Measurements from ENCODE around the gene TSHZ2. TPM values are rescaled to one million over a fixed set of nuclear protein-coding genes. Genes with fewer than 3 reads are reported as not detected.

Gene TSHZ2
- total RNA-seq (35.0 TPM), polyA plus RNA-seq (6.5 TPM)

GRCh38 chr20:52972190-52972937 is at the start of gene TSHZ2:
TSS of gene TSHZ2 (plus strand) at chr20:52972358. CDS start at chr20:52973294, 936 bp downstream.
- no peaks in the 10 kb centered on the region for H3K36me3 ChIP-seq (ENCODE audit: insufficient read depth)
- H3K4me3 ChIP-seq (ENCODE audit: low read depth, low read length): peak within 1 kb of the TSS; percentile 62
- 2% methylated on average over 41 of the region's 41 CpGs for WGBS
- peak within 1 kb of the TSS; percentile 3 for H3K27ac ChIP-seq (ENCODE audit: low read depth)
- no peak for DNase-seq (ENCODE audit: extremely low spot score)
- H3K4me1 ChIP-seq (ENCODE audit: insufficient read depth): no peaks in the 10 kb centered on the region

GRCh38 chr20:52922436-52922835 is 49.7 kb upstream of the TSHZ2 start:
- no peak overlapping the region for H3K4me3 ChIP-seq (ENCODE audit: low read depth, low read length)
- H3K4me1 ChIP-seq (ENCODE audit: insufficient read depth): no peaks in the 10 kb centered on the region
- H3K36me3 ChIP-seq (ENCODE audit: insufficient read depth): no peaks in the 10 kb centered on the region
- no peak overlapping the region for H3K27ac ChIP-seq (ENCODE audit: low read depth)
- 87% methylated on average over 2 of the region's 2 CpGs for WGBS
- no peak for DNase-seq (ENCODE audit: extremely low spot score)

DNA sequence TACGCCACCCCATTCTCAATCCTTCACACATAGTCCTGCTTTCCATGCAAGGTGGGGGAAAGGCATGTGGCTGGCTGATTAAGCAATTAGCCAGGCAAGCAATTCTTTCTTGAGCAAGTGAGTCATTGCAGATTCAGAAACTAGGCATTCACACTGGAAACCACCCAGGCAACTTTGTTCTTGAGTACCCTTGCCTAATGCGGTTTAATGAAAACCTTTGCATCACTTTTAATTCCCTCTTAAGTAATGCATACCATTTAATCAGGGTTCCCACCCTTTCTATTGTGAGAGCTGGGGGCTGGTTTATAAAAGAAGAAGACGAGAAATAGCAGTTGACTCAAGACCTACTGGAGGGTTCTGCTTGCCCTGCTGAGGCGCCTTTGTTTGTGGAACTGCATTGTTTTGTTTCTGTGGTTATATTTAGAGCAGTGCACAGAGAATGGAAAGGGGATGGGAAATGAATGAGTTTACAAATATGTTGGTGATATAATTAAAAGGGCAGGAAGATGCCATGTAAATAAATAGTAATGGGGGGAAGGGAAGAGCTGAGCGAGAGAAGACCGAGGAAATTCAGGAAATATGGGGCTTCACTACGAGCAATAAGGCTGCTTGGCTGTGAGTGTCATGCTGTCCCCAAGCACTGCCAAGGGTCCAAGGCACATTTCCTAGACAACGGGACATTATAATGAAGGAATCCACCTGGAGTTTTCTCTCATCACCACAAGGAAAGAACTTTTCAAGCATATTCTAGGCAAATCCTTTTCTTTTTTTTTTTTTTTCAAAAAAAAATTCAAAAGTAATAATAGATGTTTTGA is 48.8 kb upstream of the TSHZ2 start:
- no peaks in the 10 kb centered on the region for H3K4me1 ChIP-seq (ENCODE audit: insufficient read depth)
- no peak for DNase-seq (ENCODE audit: extremely low spot score)
- no peaks in the 10 kb centered on the region for H3K36me3 ChIP-seq (ENCODE audit: insufficient read depth)
- 69% methylated on average over 8 of the region's 8 CpGs for WGBS
- H3K4me3 ChIP-seq (ENCODE audit: low read depth, low read length): no peak overlapping the region
- H3K27ac ChIP-seq (ENCODE audit: low read depth): no peak overlapping the region

GRCh38 chr20:52924411-52925271 is 47.5 kb upstream of the TSHZ2 start:
- DNase-seq (ENCODE audit: extremely low spot score): no peak
- no peaks in the 10 kb centered on the region for H3K4me1 ChIP-seq (ENCODE audit: insufficient read depth)
- no peak overlapping the region for H3K4me3 ChIP-seq (ENCODE audit: low read depth, low read length)
- no peak overlapping the region for H3K27ac ChIP-seq (ENCODE audit: low read depth)
- WGBS: 86% methylated on average over 9 of the region's 9 CpGs
- H3K36me3 ChIP-seq (ENCODE audit: insufficient read depth): no peaks in the 10 kb centered on the region

- H3K4me1 ChIP-seq (ENCODE audit: insufficient read depth): no peaks in the 10 kb centered on the region
- no peak for DNase-seq (ENCODE audit: extremely low spot score)
- WGBS: 75% methylated on average over 1 of the region's 1 CpG
- H3K27ac ChIP-seq (ENCODE audit: low read depth): no peak overlapping the region
- H3K4me3 ChIP-seq (ENCODE audit: low read depth, low read length): no peak overlapping the region
- no peaks in the 10 kb centered on the region for H3K36me3 ChIP-seq (ENCODE audit: insufficient read depth)
Measured at GRCh38 chr20:52926505-52926904, 45.7 kb upstream of the TSHZ2 start.

DNA sequence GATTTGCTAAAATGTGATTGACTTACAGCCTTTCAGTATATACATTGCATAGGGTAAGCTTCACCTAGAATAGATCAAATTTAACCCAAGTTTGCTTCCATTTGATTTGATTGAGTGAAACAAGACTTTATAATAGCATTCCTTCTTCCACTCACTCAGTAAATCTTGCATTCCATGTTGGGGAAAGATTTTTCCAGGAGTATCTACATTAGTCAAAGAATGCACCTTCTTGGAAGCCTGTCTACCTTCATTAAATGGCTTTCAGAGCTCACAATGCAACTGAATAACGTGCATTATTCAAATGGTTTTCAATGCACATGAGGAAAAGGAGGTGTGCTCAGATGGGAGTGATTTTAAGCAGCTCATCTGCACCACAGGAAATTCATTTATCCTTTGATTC is 38.3 kb upstream of the TSHZ2 start:
- Histone ChIP-seq H3K4me1 (ENCODE audit: insufficient read depth) (no peaks in the 10 kb centered on the region), H3K36me3 (ENCODE audit: insufficient read depth) (no peaks in the 10 kb centered on the region), H3K27ac (ENCODE audit: low read depth) (no peak overlapping the region), H3K4me3 (ENCODE audit: low read depth, low read length) (no peak overlapping the region)
- WGBS: 73% methylated on average over 1 of the region's 1 CpG
- no peak for DNase-seq (ENCODE audit: extremely low spot score)

DNA sequence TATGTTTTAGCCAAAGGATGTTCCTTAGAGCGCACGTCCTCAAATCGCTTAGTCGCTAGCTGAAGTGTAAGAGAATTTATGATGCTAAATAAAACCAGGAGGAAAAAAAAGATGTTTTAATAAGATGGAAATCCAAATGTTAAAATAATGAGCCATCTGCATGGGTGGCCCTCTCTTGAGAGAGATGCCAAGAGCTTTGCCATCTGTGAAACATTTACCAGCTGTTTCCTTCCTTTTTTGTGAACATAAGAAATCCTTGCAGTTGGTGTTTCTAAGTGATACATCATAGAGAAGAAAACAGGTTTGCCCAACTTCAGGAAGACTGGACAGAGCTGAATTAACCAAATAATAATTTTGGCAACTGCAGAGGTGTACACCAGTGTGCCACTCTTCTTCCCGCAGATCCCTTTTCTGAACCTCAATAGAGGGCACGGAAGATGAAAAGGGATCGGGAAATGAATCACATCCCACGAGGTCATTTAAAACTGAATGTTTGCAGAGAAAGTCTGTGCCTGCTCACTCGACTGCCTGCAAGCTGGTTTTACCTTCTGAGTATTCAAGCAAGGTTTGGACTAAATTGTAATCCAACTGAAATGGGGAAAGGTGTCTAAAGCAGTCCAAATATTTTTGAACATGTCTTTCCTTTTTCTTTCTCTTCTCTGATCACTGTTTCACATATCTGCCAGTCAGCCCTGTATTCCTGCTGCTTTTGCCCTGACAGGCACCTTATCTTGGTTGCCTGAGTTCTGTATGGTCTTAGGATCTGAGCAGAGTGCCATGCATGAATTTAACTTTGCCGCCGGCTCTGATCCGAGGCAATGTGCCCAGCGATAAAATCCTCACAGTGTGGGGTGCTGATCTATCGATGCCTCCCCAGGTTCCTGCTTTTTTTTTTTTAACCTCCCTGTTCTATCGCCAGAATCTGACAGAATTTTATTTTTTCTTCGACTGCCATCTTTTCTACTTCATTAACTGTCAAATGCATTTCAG is 35.5 kb upstream of the TSHZ2 start:
- WGBS: 79% methylated on average over 16 of the region's 16 CpGs
- no peak for DNase-seq (ENCODE audit: extremely low spot score)
- H3K27ac ChIP-seq (ENCODE audit: low read depth): no peak overlapping the region
- no peaks in the 10 kb centered on the region for H3K36me3 ChIP-seq (ENCODE audit: insufficient read depth)
- no peaks in the 10 kb centered on the region for H3K4me1 ChIP-seq (ENCODE audit: insufficient read depth)
- no peak overlapping the region for H3K4me3 ChIP-seq (ENCODE audit: low read depth, low read length)

GRCh38 chr20:52937591-52938100 is 34.5 kb upstream of the TSHZ2 start:
- DNase-seq (ENCODE audit: extremely low spot score): no peak
- WGBS: 82% methylated on average over 6 of the region's 6 CpGs
- H3K36me3 ChIP-seq (ENCODE audit: insufficient read depth): no peaks in the 10 kb centered on the region
- no peak overlapping the region for H3K4me3 ChIP-seq (ENCODE audit: low read depth, low read length)
- H3K27ac ChIP-seq (ENCODE audit: low read depth): no peak overlapping the region
- no peaks in the 10 kb centered on the region for H3K4me1 ChIP-seq (ENCODE audit: insufficient read depth)

- no peak for DNase-seq (ENCODE audit: extremely low spot score)
- no peak overlapping the region for H3K4me3 ChIP-seq (ENCODE audit: low read depth, low read length)
- WGBS: 74% methylated on average over 4 of the region's 4 CpGs
- H3K27ac ChIP-seq (ENCODE audit: low read depth): no peak overlapping the region
- H3K36me3 ChIP-seq (ENCODE audit: insufficient read depth): no peaks in the 10 kb centered on the region
- H3K4me1 ChIP-seq (ENCODE audit: insufficient read depth): no peaks in the 10 kb centered on the region
Measured at GRCh38 chr20:52939141-52939540, 33.0 kb upstream of the TSHZ2 start.

DNA sequence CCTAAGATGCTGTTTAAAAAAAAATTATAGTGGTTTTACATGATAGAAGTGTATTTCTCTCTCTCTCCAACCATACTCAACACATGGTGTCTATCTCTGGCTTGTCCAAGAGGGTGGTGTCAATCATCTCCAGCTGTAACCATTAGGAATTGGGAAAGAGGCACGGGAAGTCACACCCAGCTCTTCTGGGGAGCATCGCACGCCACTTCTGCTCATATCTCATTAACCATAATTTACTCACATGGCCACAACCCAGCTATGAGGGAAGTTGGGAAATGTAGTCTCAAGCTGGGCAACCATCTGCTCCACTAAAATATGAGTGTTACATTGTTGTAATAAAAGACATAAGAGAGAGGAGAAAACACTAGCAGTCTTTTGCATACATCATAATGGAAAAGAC is 30.4 kb upstream of the TSHZ2 start:
- Histone ChIP-seq H3K4me1 (ENCODE audit: insufficient read depth) (no peaks in the 10 kb centered on the region), H3K36me3 (ENCODE audit: insufficient read depth) (no peaks in the 10 kb centered on the region), H3K27ac (ENCODE audit: low read depth) (no peak overlapping the region), H3K4me3 (ENCODE audit: low read depth, low read length) (no peak overlapping the region)
- WGBS: 86% methylated on average over 3 of the region's 3 CpGs
- DNase-seq (ENCODE audit: extremely low spot score): no peak

DNA sequence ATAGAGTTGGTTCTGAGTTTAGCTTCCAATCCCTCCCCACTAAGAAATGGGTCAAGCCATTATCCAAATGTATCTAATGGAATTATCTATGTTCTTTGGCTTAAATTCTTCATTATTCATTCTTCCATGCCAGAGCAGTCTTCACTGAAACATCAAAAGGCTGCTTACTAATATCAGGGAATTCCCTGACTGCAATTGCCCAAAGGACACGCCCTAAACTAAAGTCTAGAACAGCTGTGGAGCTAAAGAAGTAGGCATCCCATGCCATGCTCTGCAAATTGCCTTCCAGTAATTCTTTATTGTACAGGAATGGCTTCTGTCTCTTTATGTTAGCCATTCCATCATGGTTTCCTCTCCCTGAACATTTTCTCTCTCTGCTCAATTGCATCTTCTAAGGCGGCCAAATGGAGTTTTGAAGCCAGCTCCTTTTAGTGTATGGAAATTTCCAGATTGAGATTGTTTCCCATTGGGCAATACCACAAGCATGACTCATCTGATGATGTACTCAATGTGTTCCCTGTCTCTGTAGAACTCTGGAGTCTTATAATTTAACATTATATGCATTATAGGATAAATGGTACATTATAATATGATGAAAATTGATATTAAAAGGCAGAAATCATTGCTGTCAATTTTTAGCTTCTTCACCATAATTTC is 28.8 kb upstream of the TSHZ2 start:
- Histone ChIP-seq H3K4me3 (ENCODE audit: low read depth, low read length) (no peak overlapping the region), H3K4me1 (ENCODE audit: insufficient read depth) (no peaks in the 10 kb centered on the region), H3K36me3 (ENCODE audit: insufficient read depth) (no peaks in the 10 kb centered on the region), H3K27ac (ENCODE audit: low read depth) (no peak overlapping the region)
- DNase-seq (ENCODE audit: extremely low spot score): no peak
- WGBS: 60% methylated on average over 2 of the region's 2 CpGs

- H3K4me1 ChIP-seq (ENCODE audit: insufficient read depth): no peaks in the 10 kb centered on the region
- WGBS: 71% methylated on average over 1 of the region's 1 CpG
Measured at GRCh38 chr20:52945268-52945667, 26.9 kb upstream of the TSHZ2 start.

More at GRCh38 chr20:52945268-52945667, 26.9 kb upstream of the TSHZ2 start:
- no peaks in the 10 kb centered on the region for H3K36me3 ChIP-seq (ENCODE audit: insufficient read depth)
- no peak for DNase-seq (ENCODE audit: extremely low spot score)
- H3K4me3 ChIP-seq (ENCODE audit: low read depth, low read length): no peak overlapping the region
- no peak overlapping the region for H3K27ac ChIP-seq (ENCODE audit: low read depth)
